Activated CD4-positive, alpha-beta T cell treated with anti-CD3 and anti-CD28 coated beads for 36 hours (primary cell): ENCODE data around the gene LRP1-AS. TPM values are rescaled to one million over a fixed set of nuclear protein-coding genes. Genes with fewer than 3 reads are reported as not detected.

Experiments
- ATAC-seq: fragments of 200-7000 bp; cut with Tn5 transposase; one replicate; pipeline ENCODE4 v1.10.0; 2021; ENCODE audit warnings: mild to moderate bottlenecking, moderate library complexity
- CTCF ChIA-PET: fragments of 350-600 bp; sonication (Branson Sonifier 250); formaldehyde crosslinking; loops from one replicate; lab custom pipeline; 2021; ENCODE audit warnings: antibody characterized with exemption; lab: Charles Lee
- POLR2A ChIA-PET: fragments of 350-600 bp; sonication (Branson Sonifier 250); formaldehyde crosslinking; loops from one replicate; lab custom pipeline; 2021; ENCODE audit warnings: antibody characterized with exemption, inconsistent platforms; lab: Charles Lee
- DNase-seq: peaks from one replicate; pipeline ENCODE4 v3.0.0-alpha.2; 2020
- H3K27ac Mint-ChIP-seq: one replicate; pipeline ENCODE4 v1.8.0; 2021; ENCODE audit warnings: mixed read lengths
- H3K27me3 Mint-ChIP-seq: one replicate; pipeline ENCODE4 v1.8.0; 2021; ENCODE audit warnings: mixed read lengths
- H3K36me3 Mint-ChIP-seq: one replicate; pipeline ENCODE4 v1.8.0; 2021; ENCODE audit warnings: low read depth, mixed read lengths
- H3K4me1 Mint-ChIP-seq: one replicate; pipeline ENCODE4 v1.8.0; 2021; ENCODE audit warnings: mixed read lengths
- H3K4me3 Mint-ChIP-seq: one replicate; pipeline ENCODE4 v1.8.0; 2021; ENCODE audit warnings: mild to moderate bottlenecking, moderate library complexity, mixed read lengths
- H3K9me3 Mint-ChIP-seq: one replicate; pipeline ENCODE4 v1.8.0; 2021; ENCODE audit warnings: low read depth, mixed read lengths
- intact Hi-C, 2 experiments: fragments of 100-400 bp; cut with DNase I in 1 of 2; cut with micrococcal nuclease in 1 of 2; formaldehyde crosslinking; loops; one replicate each; pipeline versions ENCODE4 v1.14.2 to v1.15.1; 2022 to 2024; cut with DNase I, micrococcal nuclease
- total RNA-seq, 2 experiments: library from RNA; stranded (reverse); gene quantifications; one replicate each; pipeline ENCODE4 v1.2.3, GENCODE V29; 2021

The LRP1-AS gene
- total RNA-seq, 2 experiments from 2014 or later: not detected

GRCh38 chr12:57150400-57151000, 3.1 kb upstream of the LRP1-AS start:
- no peaks in the 10 kb centered on the region for H3K4me1 Mint-ChIP-seq
- no peak for ATAC-seq
- no peaks in the 10 kb centered on the region for H3K27me3 Mint-ChIP-seq
- H3K27ac Mint-ChIP-seq: no peak overlapping the region
- no peaks in the 10 kb centered on the region for H3K36me3 Mint-ChIP-seq
- POLR2A ChIA-PET: no interaction called here
- no peaks in the 10 kb centered on the region for H3K9me3 Mint-ChIP-seq
- H3K4me3 Mint-ChIP-seq: no peak overlapping the region
- intact Hi-C loops: no loop called here
- no peak for DNase-seq
- CTCF ChIA-PET: interaction anchor here (1.7 kb wide), 1 partner anchor 31 kb away, joined by 4 read pairs; no protein-coding TSS in a partner anchor

GRCh38 chr12:57149245-57149900, 2.0 kb upstream of the LRP1-AS start:
- Mint-ChIP-seq H3K4me1 (no peaks in the 10 kb centered on the region), H3K27ac (no peak overlapping the region), H3K27me3 (no peaks in the 10 kb centered on the region), H3K4me3 (no peak overlapping the region), H3K36me3 (no peaks in the 10 kb centered on the region), H3K9me3 (no peaks in the 10 kb centered on the region)
- DNase-seq (no peak), ATAC-seq (no peak)
- intact Hi-C loops: no loop called here
- ChIA-PET CTCF (interaction anchor here (0.6 to 1.7 kb wide), 2 partner anchors 33 to 81 kb away, joined by 3 to 4 read pairs; no protein-coding TSS in a partner anchor), POLR2A (no interaction called here)

- CTCF ChIA-PET: interaction anchor here (0.6 to 1.3 kb wide), 4 partner anchors 9 to 306 kb away, joined by 3 to 5 read pairs (median 3); no protein-coding TSS in a partner anchor
These were observed 1.2 kb upstream of the LRP1-AS start for GRCh38 chr12:57148469-57149244.

GRCh38 chr12:57146092-57146491, 1.3 kb downstream of the LRP1-AS start:
- Mint-ChIP-seq H3K36me3 (no peaks in the 10 kb centered on the region), H3K4me3 (no peak overlapping the region), H3K4me1 (no peaks in the 10 kb centered on the region), H3K9me3 (no peaks in the 10 kb centered on the region), H3K27me3 (no peaks in the 10 kb centered on the region), H3K27ac (no peak overlapping the region)
- POLR2A ChIA-PET: no interaction called here
- intact Hi-C loops: no loop called here
- CTCF ChIA-PET: interaction anchor here (1.0 to 1.2 kb wide), 3 partner anchors 25 to 68 kb away, joined by 3 to 6 read pairs (median 5); no protein-coding TSS in a partner anchor
- ATAC-seq (no peak), DNase-seq (no peak)

More at GRCh38 chr12:57148469-57149244, 1.2 kb upstream of the LRP1-AS start:
- Mint-ChIP-seq H3K9me3 (no peaks in the 10 kb centered on the region), H3K36me3 (no peaks in the 10 kb centered on the region), H3K4me3 (no peak overlapping the region), H3K27me3 (no peaks in the 10 kb centered on the region), H3K4me1 (no peaks in the 10 kb centered on the region), H3K27ac (no peak overlapping the region)
- POLR2A ChIA-PET: no interaction called here
- DNase-seq (no peak), ATAC-seq (no peak)
- intact Hi-C loops: no loop called here

- DNase-seq: no peak
- H3K27me3 Mint-ChIP-seq: no peaks in the 10 kb centered on the region
- H3K27ac Mint-ChIP-seq: no peak overlapping the region
- no peaks in the 10 kb centered on the region for H3K4me1 Mint-ChIP-seq
- H3K36me3 Mint-ChIP-seq: no peaks in the 10 kb centered on the region
- CTCF ChIA-PET: interaction anchor here (1.0 kb wide), 3 partner anchors 24 to 68 kb away, joined by 3 to 5 read pairs (median 3); no protein-coding TSS in a partner anchor
- intact Hi-C loops: no loop called here
- no peaks in the 10 kb centered on the region for H3K9me3 Mint-ChIP-seq
- ATAC-seq: no peak
- no peak overlapping the region for H3K4me3 Mint-ChIP-seq
- POLR2A ChIA-PET: no interaction called here
These were observed 1.9 kb downstream of the LRP1-AS start for GRCh38 chr12:57145460-57146059.

- Mint-ChIP-seq H3K27me3 (no peaks in the 10 kb centered on the region), H3K9me3 (no peaks in the 10 kb centered on the region), H3K4me1 (no peaks in the 10 kb centered on the region), H3K36me3 (no peaks in the 10 kb centered on the region), H3K4me3 (no peak overlapping the region), H3K27ac (no peak overlapping the region)
- DNase-seq (no peak), ATAC-seq (peak; percentile 55)
- intact Hi-C loops: no loop called here
- ChIA-PET POLR2A (no interaction called here), CTCF (interaction anchor here (1.2 to 1.4 kb wide), 2 partner anchors 19 to 40 kb away, joined by 3 to 4 read pairs; no protein-coding TSS in a partner anchor)
These were observed 4.0 kb downstream of the LRP1-AS start for GRCh38 chr12:57143454-57143853.

GRCh38 chr12:57142727-57143126, 4.7 kb downstream of the LRP1-AS start:
- H3K36me3 Mint-ChIP-seq: no peaks in the 10 kb centered on the region
- intact Hi-C loops: no loop called here
- POLR2A ChIA-PET: no interaction called here
- ATAC-seq (no peak), DNase-seq (no peak)
- H3K27me3 Mint-ChIP-seq: no peaks in the 10 kb centered on the region
- no peaks in the 10 kb centered on the region for H3K9me3 Mint-ChIP-seq
- H3K27ac Mint-ChIP-seq: no peak overlapping the region
- CTCF ChIA-PET: interaction anchor here (1.2 to 1.4 kb wide), 2 partner anchors 18 to 40 kb away, joined by 3 to 4 read pairs; no protein-coding TSS in a partner anchor
- no peak overlapping the region for H3K4me3 Mint-ChIP-seq
- no peaks in the 10 kb centered on the region for H3K4me1 Mint-ChIP-seq

GRCh38 chr12:57142121-57142520, 5.3 kb downstream of the LRP1-AS start:
- no peaks in the 10 kb centered on the region for H3K4me1 Mint-ChIP-seq
- ATAC-seq: no peak
- no peak for DNase-seq
- no peak overlapping the region for H3K27ac Mint-ChIP-seq
- ChIA-PET POLR2A (no interaction called here), CTCF (interaction anchor here (0.7 to 0.9 kb wide), 3 partner anchors 16 to 33 kb away, joined by 3 to 5 read pairs (median 4); no protein-coding TSS in a partner anchor)
- no peaks in the 10 kb centered on the region for H3K27me3 Mint-ChIP-seq
- H3K4me3 Mint-ChIP-seq: no peak overlapping the region
- no peaks in the 10 kb centered on the region for H3K9me3 Mint-ChIP-seq
- intact Hi-C loops: no loop called here
- H3K36me3 Mint-ChIP-seq: no peaks in the 10 kb centered on the region

- Mint-ChIP-seq H3K36me3 (no peaks in the 10 kb centered on the region), H3K27ac (no peak overlapping the region), H3K27me3 (no peaks in the 10 kb centered on the region), H3K9me3 (no peaks in the 10 kb centered on the region), H3K4me1 (no peaks in the 10 kb centered on the region), H3K4me3 (no peak overlapping the region)
- DNase-seq (no peak), ATAC-seq (no peak)
- intact Hi-C loops: no loop called here
- CTCF ChIA-PET: interaction anchor here (0.8 to 0.9 kb wide), 2 partner anchors 15 to 34 kb away, joined by 4 to 5 read pairs; no protein-coding TSS in a partner anchor
- POLR2A ChIA-PET: no interaction called here
These were observed 6.2 kb downstream of the LRP1-AS start for GRCh38 chr12:57141249-57141648.

GRCh38 chr12:57139796-57140649, 7.4 kb downstream of the LRP1-AS start:
- no peak overlapping the region for H3K27ac Mint-ChIP-seq
- H3K4me1 Mint-ChIP-seq: no peaks in the 10 kb centered on the region
- DNase-seq: no peak
- no peak for ATAC-seq
- H3K36me3 Mint-ChIP-seq: no peaks in the 10 kb centered on the region
- ChIA-PET POLR2A (no interaction called here), CTCF (interaction anchor here (1.5 kb wide), 1 partner anchor 16 kb away, joined by 5 read pairs; no protein-coding TSS in a partner anchor)
- no peaks in the 10 kb centered on the region for H3K27me3 Mint-ChIP-seq
- H3K9me3 Mint-ChIP-seq: no peaks in the 10 kb centered on the region
- H3K4me3 Mint-ChIP-seq: no peak overlapping the region
- intact Hi-C loops: no loop called here
